ENCODE data around the gene EIF3L. TPM values are rescaled to one million over a fixed set of nuclear protein-coding genes. Genes with fewer than 3 reads are reported as not detected.
A peak's percentile ranks its signal among the peaks of the same experiment; 100 is the strongest.

Gene EIF3L
- total and polyA plus RNA-seq, 9 of the 15 experiments (the other 6 are each of a cell fraction or from before 2014, with no cell fraction given) = 257 to 699 (median 368) TPM

- TF ChIP-seq ETV6 (IDR thresholded peaks at IDR 0.05; ENCODE audit: borderline replicate concordance in 1 of 2, low read depth in 2 of 2, low read length in 1 of 2) (0 out of 4 replicates have a peak, but pooled peaks of 1 of the 2 experiments have one; percentile 11), ETV6 (CRISPR knock-in tag; IDR thresholded peaks at IDR 0.05; ENCODE audit: borderline replicate concordance) (no peak), TOE1 (IDR thresholded peaks at IDR 0.05; ENCODE audit: borderline replicate concordance) (peak; percentile 87; the same call in 1 of the 2 replicates), TOE1 (CRISPR knock-in tag; IDR thresholded peaks at IDR 0.05; ENCODE audit: borderline replicate concordance, low read depth) (no peak), DNMT1 (IDR thresholded peaks at IDR 0.05) (no peak), MITF (IDR thresholded peaks at IDR 0.05) (peak; percentile 86), NEUROD1 (IDR thresholded peaks at IDR 0.05; ENCODE audit: borderline replicate concordance, low read depth, low read length, partially characterized antibody) (peak; percentile 74), CEBPZ (IDR thresholded peaks at IDR 0.05; ENCODE audit: borderline replicate concordance, low read depth, low read length) (no peak), NFIC (IDR thresholded peaks at IDR 0.05) (peak; percentile 81), PRDM10 (IDR thresholded peaks at IDR 0.05; ENCODE audit: partially characterized antibody) (peak; percentile 99), SRF (CRISPR knock-in tag; IDR thresholded peaks at IDR 0.05) (no peak), KDM1A (IDR thresholded peaks at IDR 0.05) (peak; percentile 84 to 92), MIER1 (IDR thresholded peaks at IDR 0.05; ENCODE audit: low read depth) (no peak; the same call in 1 of the 2 replicates), NBN (IDR thresholded peaks at IDR 0.05; ENCODE audit: low read depth) (peak; percentile 92), KHSRP (IDR thresholded peaks at IDR 0.05) (0 out of 2 replicates have a peak, but pooled peaks have one; percentile 52), MAZ (CRISPR knock-in tag; conservative IDR thresholded peaks at IDR 0.05 in 1 of 2, IDR thresholded peaks at IDR 0.05 in 1 of 2) (peak; percentile 31 to 65; a peak in 3 of 4 replicates), FOXM1 (IDR thresholded peaks at IDR 0.05; ENCODE audit: low read depth) (peak; percentile 83), FOXM1 (CRISPR knock-in tag; IDR thresholded peaks at IDR 0.05; ENCODE audit: low read depth) (no peak)
Measured at GRCh38 chr22:37803195-37803638, 46.0 kb upstream of the EIF3L start (continued).

Measured in K562 (cell line).